ENCODE results near the gene SH2D3A.
"Not testable (repeated sequence)": the region's sequence is repeated elsewhere in the genome, so short reads cannot be mapped to it uniquely, and the experiment has no call there.

The SH2D3A gene

GRCh38 chr19:6788896-6789295, 21.7 kb upstream of the SH2D3A start:
- no peak for DNase-seq

GRCh38 chr19:6787393-6787792, 20.2 kb upstream of the SH2D3A start:
- no peak for DNase-seq

- no peak for DNase-seq
Observed at GRCh38 chr19:6779206-6779605, 12.0 kb upstream of the SH2D3A start.

GRCh38 chr19:6778386-6778785, 11.2 kb upstream of the SH2D3A start:
- no peak for DNase-seq

- DNase-seq, result no peak
Observed at GRCh38 chr19:6777434-6777833, 10.2 kb upstream of the SH2D3A start.

- no peak for DNase-seq
Observed at GRCh38 chr19:6776999-6777398, 9.8 kb upstream of the SH2D3A start.

- DNase-seq, result not testable (repeated sequence)
Observed at GRCh38 chr19:6776045-6776444, 8.8 kb upstream of the SH2D3A start.

- DNase-seq, result no peak
Observed at GRCh38 chr19:6774821-6775707, 7.8 kb upstream of the SH2D3A start.

GRCh38 chr19:6773323-6773931, 6.2 kb upstream of the SH2D3A start:
- DNase-seq, result peak; percentile 56

GRCh38 chr19:6772866-6773322, 5.7 kb upstream of the SH2D3A start:
- DNase-seq, result no peak

GRCh38 chr19:6772028-6772865, 5.0 kb upstream of the SH2D3A start, which contains the start of gene VAV1:
Gene VAV1 (plus strand): TSS chr19:6772708. CDS start chr19:6772808, 100 bp downstream.
- DNase-seq, result peak; percentile 78

GRCh38 chr19:6771648-6772027, 4.4 kb upstream of the SH2D3A start:
- not testable (repeated sequence) for DNase-seq

- no peak for DNase-seq
Observed at GRCh38 chr19:6769006-6769619, 1.9 kb upstream of the SH2D3A start.

- DNase-seq, result no peak
Observed at GRCh38 chr19:6768236-6768785, 1.1 kb upstream of the SH2D3A start.

- no peak for DNase-seq
Observed at GRCh38 chr19:6767081-6767356, 216 bp downstream of the SH2D3A start.

- DNase-seq, result no peak
Observed at GRCh38 chr19:6766357-6767080, 716 bp downstream of the SH2D3A start.

GRCh38 chr19:6765738-6766356, 1.4 kb downstream of the SH2D3A start:
- peak; percentile 35 for DNase-seq

- DNase-seq, result not testable (repeated sequence)
Observed at GRCh38 chr19:6762253-6762797, 4.9 kb downstream of the SH2D3A start.

GRCh38 chr19:6761053-6761676, 6.1 kb downstream of the SH2D3A start:
- no peak for DNase-seq

- no peak for DNase-seq
Observed at GRCh38 chr19:6760606-6761005, 6.6 kb downstream of the SH2D3A start.
